SK-N-SH treated with all-trans-retinoic acid at 6 μM for 48 hours (cell line): ENCODE results near the gene SCMH1.

Experiments used
- CREB5 ChIP-seq: fragments of 250-450 bp; sonication (Bioruptor Pico); IDR thresholded peaks from 2 replicates; pipeline ENCODE4 v1.5.1; 2020; ENCODE audit warnings: low read depth, mild to moderate bottlenecking, moderate library complexity
- CSDC2 ChIP-seq: fragments of 250-450 bp; sonication (Bioruptor Pico); IDR thresholded peaks from 2 replicates; pipeline ENCODE4 v1.5.0; 2020; ENCODE audit warnings: mild to moderate bottlenecking, moderate library complexity
- CSRNP3 ChIP-seq: fragments of 250-450 bp; sonication (Bioruptor Pico); IDR thresholded peaks from 2 replicates; pipeline ENCODE4 v1.5.1; 2021; ENCODE audit warnings: mild to moderate bottlenecking, moderate library complexity
- OSR1 ChIP-seq: fragments of 250-450 bp; sonication (Bioruptor Pico); IDR thresholded peaks from 2 replicates; pipeline ENCODE4 v1.8.0; 2022; ENCODE audit warnings: moderate library complexity, mild to moderate bottlenecking, inconsistent platforms
- POU6F1 ChIP-seq: fragments of 250-450 bp; sonication (Bioruptor Pico); IDR thresholded peaks from 2 replicates; pipeline ENCODE4 v1.8.0; 2021; ENCODE audit warnings: low read depth, mild to moderate bottlenecking, moderate library complexity, borderline replicate concordance
- RARB ChIP-seq: fragments of 250-450 bp; sonication (Bioruptor Pico); IDR thresholded peaks from 2 replicates; pipeline ENCODE4 v1.8.0; 2021; ENCODE audit warnings: mild to moderate bottlenecking, moderate library complexity

- TF ChIP-seq CSRNP3 (CRISPR knock-in tag) (no peak), OSR1 (no peak), POU6F1 (CRISPR knock-in tag) (no peak), CSDC2 (CRISPR knock-in tag) (no peak), CREB5 (CRISPR knock-in tag) (no peak), RARB (CRISPR knock-in tag) (no peak)
Observed at GRCh38 chr1:41005876-41006275, 236.2 kb downstream of the SCMH1 start.
